IPS-18a (cell line): ENCODE measurements around the gene GRK2.

ENCODE experiments used
- H3K27ac ChIP-seq: one replicate; pipeline ENCODE4 v1.5.1; 2013; ENCODE audit warnings: low read length
- H3K27me3 ChIP-seq: one replicate; pipeline ENCODE4 v1.6.1; 2013; ENCODE audit warnings: mild to moderate bottlenecking, low read length; ENCODE audit not compliant: control insufficient read depth, insufficient read depth
- H3K36me3 ChIP-seq: one replicate; pipeline ENCODE4 v1.6.1; 2013; ENCODE audit warnings: low read depth, low read length; ENCODE audit not compliant: control insufficient read depth
- H3K4me1 ChIP-seq: one replicate; pipeline ENCODE4 v1.6.1; 2013; ENCODE audit warnings: low read depth, low read length; ENCODE audit not compliant: control insufficient read depth
- H3K4me3 ChIP-seq: one replicate; pipeline ENCODE4 v1.5.1; 2013; ENCODE audit warnings: low read length
- H3K9ac ChIP-seq: one replicate; pipeline ENCODE4 v1.6.1; 2013; ENCODE audit warnings: mild to moderate bottlenecking, low read length, moderate library complexity
- H3K9me3 ChIP-seq: one replicate; pipeline ENCODE4 v1.6.1; 2013; ENCODE audit warnings: low read depth, low read length; ENCODE audit not compliant: control insufficient read depth

The GRK2 gene

DNA sequence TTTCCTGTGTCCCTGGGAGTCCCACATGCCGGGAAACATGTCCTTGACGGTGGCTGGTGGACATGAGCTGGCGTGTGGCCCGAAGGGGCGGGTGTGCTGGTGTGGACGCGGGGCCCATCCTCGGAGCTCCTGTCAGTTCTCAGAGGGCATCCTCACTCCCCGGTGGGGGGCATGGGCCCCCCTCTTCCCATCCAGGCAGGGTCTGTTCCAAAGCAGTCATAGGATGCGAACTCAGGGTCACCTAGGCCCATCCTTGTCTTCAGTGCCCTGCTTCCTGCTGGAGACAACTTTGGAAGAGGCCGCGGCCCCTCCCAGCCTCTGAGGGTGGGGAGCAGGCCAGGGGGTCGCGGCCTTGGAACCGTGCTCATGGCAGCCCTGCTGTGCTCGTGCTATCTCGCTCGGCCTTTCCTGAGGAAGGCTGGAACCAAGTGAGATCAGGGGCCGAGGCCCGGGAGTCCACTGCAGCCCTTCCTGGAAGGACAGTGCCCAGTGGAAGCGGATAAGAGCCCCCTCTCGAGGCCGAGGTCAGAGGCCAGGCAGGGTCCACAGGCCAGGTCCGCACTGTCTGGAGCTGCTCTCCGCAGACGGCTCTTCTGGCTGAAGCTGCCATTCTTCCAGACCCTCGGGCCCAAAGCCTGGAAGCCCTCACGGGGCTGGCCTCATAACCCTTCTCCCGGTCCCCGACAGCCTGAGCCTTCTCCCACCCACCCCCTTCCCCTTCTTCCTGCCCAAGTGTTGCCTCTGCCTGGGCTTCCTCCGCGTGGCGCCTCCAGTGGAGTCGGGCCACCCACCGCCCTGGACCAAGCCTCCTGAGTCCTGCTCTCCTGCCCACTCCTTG, 8.7 kb downstream of the GRK2 start:
- H3K27ac ChIP-seq: no peak overlapping the region
- H3K4me1 ChIP-seq: peaks cover 27% of the 10 kb centered on the region
- no peak overlapping the region for H3K4me3 ChIP-seq
- H3K36me3 ChIP-seq: peaks cover 6% of the 10 kb centered on the region
- H3K9ac ChIP-seq: no peak overlapping the region
- H3K9me3 ChIP-seq: no peaks in the 10 kb centered on the region
- no peaks in the 10 kb centered on the region for H3K27me3 ChIP-seq

DNA sequence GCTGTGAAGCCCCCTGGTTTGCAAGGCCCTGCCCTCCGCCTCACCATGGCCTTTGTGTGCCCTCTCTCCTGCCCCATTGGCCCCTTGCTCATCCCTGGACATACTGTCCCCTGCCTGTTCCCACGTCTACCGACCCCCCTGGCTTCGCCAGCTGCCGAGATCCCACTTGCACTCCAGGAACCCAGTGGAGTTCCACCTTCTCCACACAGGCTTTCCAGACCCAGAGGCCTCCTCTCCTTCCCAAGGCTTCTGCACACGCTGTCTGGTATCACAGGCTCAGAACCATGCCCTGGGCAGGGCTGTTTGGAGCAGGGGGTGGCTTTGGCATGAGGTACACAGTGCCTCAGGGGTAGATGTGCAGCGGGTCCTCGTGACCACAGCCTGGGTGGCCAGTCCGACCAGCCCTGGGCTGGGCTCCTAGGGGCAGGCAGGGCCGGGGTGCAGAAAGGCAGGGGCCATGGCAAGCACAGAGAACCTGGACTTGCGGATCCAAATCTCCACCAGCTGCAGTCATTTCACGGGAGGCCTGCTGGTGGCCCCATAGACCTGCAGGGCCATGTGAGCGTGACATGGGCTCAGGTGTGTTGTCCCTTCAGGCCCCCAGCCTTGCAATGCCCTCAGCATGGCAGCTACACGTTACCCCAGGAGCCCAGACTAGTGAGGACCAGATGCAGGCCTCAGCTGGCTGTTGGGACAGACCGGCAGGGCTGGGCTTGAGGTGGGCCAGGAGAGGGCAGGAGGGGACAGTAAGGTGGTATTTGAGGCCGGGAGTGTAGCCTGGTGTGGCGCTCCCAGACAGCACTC, 9.5 kb downstream of the GRK2 start:
- Histone ChIP-seq H3K36me3 (peaks cover 14% of the 10 kb centered on the region), H3K9me3 (no peaks in the 10 kb centered on the region), H3K4me3 (no peak overlapping the region), H3K27me3 (no peaks in the 10 kb centered on the region), H3K4me1 (peaks cover 20% of the 10 kb centered on the region), H3K27ac (no peak overlapping the region), H3K9ac (no peak overlapping the region)

DNA sequence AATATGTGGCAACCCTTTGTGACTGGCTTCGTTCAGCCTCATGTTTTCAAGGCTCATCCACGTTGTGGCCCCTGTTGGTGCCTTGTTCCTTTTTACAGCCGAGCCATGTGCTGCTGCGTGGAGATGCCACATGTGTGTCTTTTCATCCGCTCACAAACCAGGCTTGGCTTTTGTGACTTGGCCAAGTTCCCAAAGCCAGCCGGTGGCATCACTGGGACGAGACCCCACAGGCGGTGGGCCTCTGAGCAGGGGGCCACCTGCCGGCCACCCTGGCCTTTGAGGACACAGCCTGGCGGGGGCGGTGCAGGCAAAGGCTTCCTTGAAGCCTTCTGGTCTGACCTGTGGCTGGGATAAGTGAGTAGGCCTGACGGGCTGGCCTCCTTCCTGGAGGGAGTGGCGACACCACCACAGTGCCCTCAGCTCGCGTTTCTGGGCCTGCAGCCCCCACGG, 10.5 kb downstream of the GRK2 start:
- Histone ChIP-seq H3K9ac (peak overlapping the region; percentile 26), H3K4me1 (peaks cover 14% of the 10 kb centered on the region), H3K4me3 (no peak overlapping the region)

DNA sequence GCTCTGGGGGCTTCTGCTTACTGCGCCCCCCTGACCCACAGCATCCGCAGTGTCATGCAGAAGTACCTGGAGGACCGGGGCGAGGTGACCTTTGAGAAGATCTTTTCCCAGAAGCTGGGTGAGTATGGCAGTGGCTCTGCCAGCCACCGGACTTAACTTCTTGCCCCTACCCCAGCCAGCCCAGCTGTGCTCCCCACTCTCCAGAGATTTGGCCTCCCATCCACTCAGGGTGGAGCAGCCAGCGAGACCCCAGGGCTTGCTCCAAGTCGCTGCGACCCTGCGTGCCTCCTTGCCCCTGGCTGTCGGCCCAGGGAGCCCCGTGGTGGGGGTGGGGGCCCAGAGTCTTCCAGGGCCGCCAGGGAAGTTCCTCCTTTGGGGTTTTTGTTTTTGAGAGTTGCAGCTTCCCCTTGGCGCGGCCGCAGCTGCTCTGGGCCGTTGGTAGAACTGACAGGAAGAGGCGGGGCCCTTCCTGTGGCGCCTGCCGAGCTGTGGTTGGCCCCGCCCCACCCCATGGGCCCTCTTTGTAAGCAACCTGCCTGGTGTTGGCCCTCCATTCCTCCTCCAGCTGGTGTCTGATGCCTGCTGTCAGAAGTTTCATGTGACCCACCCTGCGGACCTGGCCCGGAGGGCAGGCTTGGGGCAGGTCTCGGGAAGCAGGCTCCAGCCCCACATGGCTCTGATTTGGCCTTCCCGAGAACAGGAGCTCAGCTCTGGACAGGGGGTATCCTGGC, 11.1 kb downstream of the GRK2 start:
- Histone ChIP-seq H3K4me3 (no peak overlapping the region), H3K9ac (peak overlapping the region; percentile 26), H3K27ac (peak overlapping the region; percentile 8), H3K36me3 (peaks cover 28% of the 10 kb centered on the region), H3K9me3 (no peaks in the 10 kb centered on the region), H3K27me3 (no peaks in the 10 kb centered on the region), H3K4me1 (peaks cover 14% of the 10 kb centered on the region)

More for the DNA sequence above, 10.5 kb downstream of the GRK2 start:
- Histone ChIP-seq H3K9me3 (no peaks in the 10 kb centered on the region), H3K27ac (peak overlapping the region; percentile 8), H3K36me3 (peaks cover 22% of the 10 kb centered on the region), H3K27me3 (no peaks in the 10 kb centered on the region)

DNA sequence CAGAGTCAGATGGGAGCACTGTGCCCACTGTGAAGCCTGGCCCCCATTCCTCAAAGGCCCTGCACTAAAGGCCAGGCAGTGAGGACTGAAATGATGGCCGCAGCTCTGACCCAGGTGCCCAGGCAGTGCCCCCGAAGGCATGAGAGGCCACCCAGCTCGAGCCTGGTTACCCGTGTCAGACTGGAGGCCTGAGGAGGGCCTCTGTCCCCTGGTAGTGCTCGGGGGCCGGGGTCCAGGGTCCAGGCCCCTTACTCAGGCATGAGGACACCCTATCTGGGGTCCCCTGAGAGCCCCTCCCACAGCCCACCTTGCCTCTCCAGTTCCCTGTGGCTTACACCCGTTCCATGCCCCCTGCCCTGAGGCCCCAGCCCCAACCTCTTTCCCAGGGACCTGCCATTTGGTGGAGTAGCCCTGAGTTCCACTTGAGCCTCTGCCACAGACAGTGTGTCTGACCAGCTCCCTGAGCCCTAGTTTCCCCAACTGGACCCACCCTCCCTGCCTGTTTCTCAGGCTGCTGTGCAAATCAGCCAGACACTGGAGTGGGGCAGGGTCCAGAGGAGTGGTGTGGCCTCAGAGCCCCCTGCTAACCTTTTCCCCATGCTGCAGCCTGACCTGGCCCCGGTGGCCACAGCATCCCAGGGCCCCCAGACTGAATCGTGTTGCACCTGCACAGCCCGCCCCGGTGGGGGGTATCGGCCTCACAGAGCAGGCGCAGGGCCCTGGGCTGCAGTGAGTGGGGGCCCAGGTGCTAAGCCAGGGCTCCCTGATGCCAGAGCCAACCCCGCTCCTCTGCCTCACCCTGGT, 12.1 kb downstream of the GRK2 start:
- no peak overlapping the region for H3K27ac ChIP-seq

DNA sequence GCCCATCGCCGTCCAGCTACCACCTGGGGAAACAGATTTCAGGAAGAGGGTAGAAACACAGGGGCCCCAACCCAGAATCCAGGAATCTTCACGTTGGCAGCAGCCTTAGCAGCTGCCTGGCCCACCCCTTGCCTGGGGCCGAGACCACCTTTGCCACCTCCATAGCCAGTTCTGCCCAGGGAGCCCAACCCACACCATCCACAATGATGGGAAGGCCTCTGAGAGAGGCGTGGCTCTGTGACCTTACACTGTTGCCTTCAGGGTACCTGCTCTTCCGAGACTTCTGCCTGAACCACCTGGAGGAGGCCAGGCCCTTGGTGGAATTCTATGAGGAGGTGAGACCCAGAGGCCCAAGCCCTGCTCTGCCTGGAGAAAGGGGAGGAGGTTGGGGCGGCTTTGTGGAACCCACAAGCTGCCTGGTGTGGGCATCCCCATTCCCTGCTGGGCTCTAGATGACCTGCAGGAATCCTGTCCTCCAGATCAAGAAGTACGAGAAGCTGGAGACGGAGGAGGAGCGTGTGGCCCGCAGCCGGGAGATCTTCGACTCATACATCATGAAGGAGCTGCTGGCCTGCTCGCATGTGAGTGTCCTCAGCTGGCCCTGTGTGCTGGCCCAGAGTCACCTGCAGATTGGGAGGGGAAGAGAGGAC, 12.8 kb downstream of the GRK2 start:
- H3K9ac ChIP-seq: no peak overlapping the region
- H3K4me3 ChIP-seq: no peak overlapping the region
- H3K27me3 ChIP-seq: no peaks in the 10 kb centered on the region
- no peaks in the 10 kb centered on the region for H3K9me3 ChIP-seq
- H3K27ac ChIP-seq: no peak overlapping the region
- peaks cover 14% of the 10 kb centered on the region for H3K4me1 ChIP-seq
- peaks cover 45% of the 10 kb centered on the region for H3K36me3 ChIP-seq

More for the DNA sequence above, 12.1 kb downstream of the GRK2 start:
- H3K9me3 ChIP-seq: no peaks in the 10 kb centered on the region
- H3K4me3 ChIP-seq: no peak overlapping the region
- no peak overlapping the region for H3K9ac ChIP-seq
- H3K36me3 ChIP-seq: peaks cover 37% of the 10 kb centered on the region
- no peaks in the 10 kb centered on the region for H3K27me3 ChIP-seq
- H3K4me1 ChIP-seq: peaks cover 14% of the 10 kb centered on the region

DNA sequence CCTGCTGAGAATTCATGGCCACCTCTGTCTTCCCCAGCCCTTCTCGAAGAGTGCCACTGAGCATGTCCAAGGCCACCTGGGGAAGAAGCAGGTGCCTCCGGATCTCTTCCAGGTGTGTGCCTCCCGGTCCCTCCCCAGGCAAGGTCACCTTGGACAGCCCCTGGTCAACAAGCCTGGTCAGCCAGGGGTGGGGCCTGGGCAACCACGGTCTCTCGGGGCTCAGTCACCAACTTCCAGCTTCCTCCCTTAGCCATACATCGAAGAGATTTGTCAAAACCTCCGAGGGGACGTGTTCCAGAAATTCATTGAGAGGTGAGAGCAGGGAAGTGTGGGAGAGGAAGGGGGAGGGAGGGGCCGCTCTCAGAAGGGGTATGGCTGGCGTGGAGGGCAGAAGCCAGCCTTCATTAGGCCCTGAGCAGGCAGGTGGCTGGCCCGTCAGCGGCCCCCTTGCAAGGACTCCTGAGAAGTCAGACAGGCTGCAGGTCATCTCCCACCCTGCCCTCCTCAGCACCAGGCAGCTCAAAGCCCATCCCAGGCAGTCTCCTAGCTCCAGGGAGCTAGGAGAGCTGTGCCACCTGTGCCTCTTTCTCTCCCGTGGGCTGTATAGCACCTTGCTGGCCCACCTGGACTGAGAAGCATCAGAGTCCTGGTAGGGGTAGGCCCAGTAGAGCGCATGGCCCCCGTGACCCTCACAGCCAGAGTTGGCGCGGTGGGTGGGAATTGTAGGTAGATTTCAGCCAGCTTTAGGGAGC, 13.5 kb downstream of the GRK2 start:
- Histone ChIP-seq H3K27me3 (no peaks in the 10 kb centered on the region), H3K27ac (no peak overlapping the region), H3K36me3 (peaks cover 52% of the 10 kb centered on the region), H3K9ac (no peak overlapping the region), H3K4me3 (no peak overlapping the region), H3K4me1 (peaks cover 14% of the 10 kb centered on the region), H3K9me3 (no peaks in the 10 kb centered on the region)

DNA sequence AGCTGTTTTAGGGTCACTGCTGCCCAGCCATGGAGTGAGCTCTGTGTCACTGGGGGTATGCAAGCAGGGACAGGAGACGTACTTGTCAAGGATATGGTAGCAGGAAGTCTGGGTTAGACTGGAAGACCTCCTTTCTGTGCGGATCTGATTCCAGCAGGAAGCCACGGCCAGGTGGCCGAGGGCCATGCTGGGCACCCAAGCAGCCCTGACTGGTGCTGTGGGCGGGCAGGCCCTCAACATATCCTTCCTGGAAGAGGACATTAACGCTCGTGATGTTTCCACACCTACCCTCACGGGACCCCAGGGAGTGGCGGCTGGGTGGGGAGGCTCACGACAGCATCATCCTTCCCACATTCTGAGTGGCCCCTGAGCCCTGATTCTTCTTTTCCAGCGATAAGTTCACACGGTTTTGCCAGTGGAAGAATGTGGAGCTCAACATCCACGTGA, 14.1 kb downstream of the GRK2 start:
- peaks cover 57% of the 10 kb centered on the region for H3K36me3 ChIP-seq
- H3K27me3 ChIP-seq: no peaks in the 10 kb centered on the region
- no peak overlapping the region for H3K27ac ChIP-seq
- H3K9me3 ChIP-seq: no peaks in the 10 kb centered on the region
- H3K4me3 ChIP-seq: no peak overlapping the region
- H3K9ac ChIP-seq: no peak overlapping the region
- peaks cover 14% of the 10 kb centered on the region for H3K4me1 ChIP-seq

DNA sequence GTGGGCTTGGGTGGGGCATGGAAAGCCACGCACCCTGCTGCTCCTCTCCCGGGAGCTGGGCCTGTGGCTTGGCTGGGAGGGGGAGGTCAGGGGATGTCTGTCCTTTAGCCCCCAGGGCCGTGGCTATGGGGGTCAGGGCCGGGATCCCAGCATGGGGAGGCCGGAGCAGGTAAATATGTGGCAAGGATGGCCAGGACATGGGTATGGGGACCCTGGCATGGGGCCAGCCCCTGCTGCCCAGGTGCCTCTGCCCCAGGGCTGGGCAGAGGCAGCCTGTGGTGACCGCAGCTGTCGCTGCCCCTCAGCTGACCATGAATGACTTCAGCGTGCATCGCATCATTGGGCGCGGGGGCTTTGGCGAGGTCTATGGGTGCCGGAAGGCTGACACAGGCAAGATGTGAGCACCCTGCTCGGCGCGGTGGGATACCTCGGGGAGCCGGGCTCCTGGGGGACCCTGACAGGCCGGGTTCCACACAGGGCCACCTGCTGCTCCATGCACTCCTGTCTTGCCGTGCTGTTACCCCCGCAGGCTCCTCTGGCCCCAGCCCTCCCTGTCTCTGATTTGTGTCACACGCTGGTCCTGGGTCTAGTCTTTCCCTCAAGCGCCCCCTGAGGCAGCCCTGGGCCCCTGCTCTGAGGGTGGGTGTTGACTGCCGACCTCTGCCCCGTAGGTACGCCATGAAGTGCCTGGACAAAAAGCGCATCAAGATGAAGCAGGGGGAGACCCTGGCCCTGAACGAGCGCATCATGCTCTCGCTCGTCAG, 14.7 kb downstream of the GRK2 start:
- Histone ChIP-seq H3K27ac (no peak overlapping the region), H3K4me1 (peaks cover 14% of the 10 kb centered on the region)

More for the DNA sequence above, 14.7 kb downstream of the GRK2 start:
- no peak overlapping the region for H3K4me3 ChIP-seq
- no peaks in the 10 kb centered on the region for H3K27me3 ChIP-seq
- no peak overlapping the region for H3K9ac ChIP-seq
- H3K9me3 ChIP-seq: no peaks in the 10 kb centered on the region
- peaks cover 57% of the 10 kb centered on the region for H3K36me3 ChIP-seq
